ENCODE results near the gene EVC2. TPM values are rescaled to one million over a fixed set of nuclear protein-coding genes. Genes with fewer than 3 reads are reported as not detected.
"Not testable (repeated sequence)": the region's sequence is repeated elsewhere in the genome, so short reads cannot be mapped to it uniquely, and the experiment has no call there.

The EVC2 gene
- total RNA-seq, 1 experiment from 2014 or later = 4.9 TPM

DNA sequence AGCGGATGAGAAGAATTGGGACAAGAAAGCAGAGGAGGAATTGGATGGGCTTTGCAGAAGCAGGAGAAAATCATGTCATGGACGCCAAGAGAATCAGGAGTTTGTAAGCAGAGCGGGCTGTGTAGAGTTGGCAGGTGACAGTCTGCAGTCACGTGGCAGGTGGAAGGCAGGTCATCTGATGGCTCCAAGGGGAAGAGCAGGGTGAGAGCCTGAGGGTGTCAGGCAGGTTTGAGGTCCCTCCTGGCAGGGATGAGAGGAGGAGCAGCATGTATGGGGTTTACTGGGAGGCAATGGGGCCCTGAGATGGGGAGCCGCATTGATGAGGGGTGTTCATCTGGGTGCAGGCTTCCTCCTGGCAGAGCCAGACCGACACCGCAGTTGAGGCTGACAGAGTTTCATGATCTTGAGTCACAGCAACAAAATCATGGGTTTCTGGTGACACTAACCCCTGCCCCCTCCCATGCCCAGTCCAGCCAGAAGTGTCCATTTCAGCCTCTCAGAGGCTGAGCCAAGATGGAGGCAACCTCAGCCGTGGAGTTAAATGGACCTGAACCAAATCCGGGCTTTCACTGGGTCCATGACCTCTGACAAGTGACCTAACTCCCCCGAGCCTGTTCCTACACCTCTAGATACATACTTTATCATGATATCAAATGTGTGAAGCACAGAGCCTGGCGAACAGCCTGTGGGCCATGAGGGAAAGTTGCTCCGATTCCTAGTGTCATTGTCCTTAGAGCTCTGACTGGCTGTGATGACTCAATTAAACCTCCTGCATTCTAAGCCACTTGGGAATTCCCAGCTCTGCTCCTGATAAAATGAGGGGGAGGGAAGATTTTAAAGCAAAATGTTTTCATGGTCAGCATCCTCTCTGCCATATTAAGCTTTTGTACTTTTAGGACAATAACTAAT is 38.7 kb upstream of the EVC2 start:
- no peak for DNase-seq (ENCODE audit: low spot score)
- in situ Hi-C loops (cut with HindIII; ENCODE audit: low sequenced_read_pairs) = no loop called here

DNA sequence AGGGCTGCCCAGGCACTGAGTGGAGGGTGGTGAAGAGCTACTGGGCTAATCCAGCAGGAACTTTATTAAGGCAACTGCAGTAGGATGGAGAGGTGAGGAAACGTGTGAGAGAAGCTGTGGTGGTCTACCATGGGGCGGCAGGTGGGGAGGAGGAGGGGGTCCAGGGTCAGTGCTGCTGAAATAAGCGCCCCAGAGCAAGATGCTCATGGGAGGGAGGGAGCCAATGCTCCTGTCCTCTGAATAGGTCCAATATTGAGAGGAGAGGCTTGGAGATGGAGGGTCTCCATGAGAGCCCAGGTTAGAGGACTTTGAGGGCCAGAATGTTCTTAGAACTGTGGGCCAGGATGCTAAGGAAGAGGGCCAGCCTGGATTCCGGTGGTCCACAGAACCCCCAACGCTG is 37.9 kb upstream of the EVC2 start:
- no peak for DNase-seq (ENCODE audit: low spot score)
- in situ Hi-C loops (cut with HindIII; ENCODE audit: low sequenced_read_pairs) = no loop called here

DNA sequence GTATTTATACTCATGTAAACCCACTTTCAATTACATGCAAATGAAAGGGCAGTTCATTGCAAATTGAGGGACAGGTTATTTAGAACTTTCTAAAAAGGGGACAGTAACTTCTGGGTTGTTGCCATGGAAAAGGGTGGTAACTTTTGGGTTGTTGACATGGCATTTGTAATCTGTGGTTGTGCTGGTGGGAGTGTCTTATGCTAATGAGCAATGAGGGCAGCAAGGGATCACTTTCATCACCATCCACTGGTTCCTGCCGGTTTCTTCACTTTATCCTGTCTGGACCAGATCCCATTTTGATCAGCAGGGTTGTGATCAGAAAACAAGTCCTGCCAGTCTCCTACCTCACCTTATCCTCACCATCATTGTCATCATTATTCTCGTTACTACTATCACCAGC is 34.6 kb upstream of the EVC2 start:
- in situ Hi-C loops (cut with HindIII; ENCODE audit: low sequenced_read_pairs) = no loop called here
- no peak for DNase-seq (ENCODE audit: low spot score)

DNA sequence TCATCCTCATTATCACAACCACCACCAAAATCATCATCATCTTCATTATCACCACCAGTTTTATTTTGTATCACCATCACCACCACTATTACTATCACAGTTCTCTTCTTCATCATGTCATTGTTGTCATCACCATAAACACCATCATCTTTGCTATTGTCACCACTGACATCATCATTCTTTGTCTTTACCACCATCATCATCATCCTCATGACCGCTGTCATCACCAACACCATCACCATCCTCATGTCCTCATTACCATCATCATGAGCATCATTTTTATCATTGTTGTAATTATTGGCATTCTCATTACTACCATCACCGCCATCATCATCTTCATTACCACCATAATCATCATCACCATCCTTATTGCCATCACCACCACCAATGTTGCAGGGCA is 34.0 kb upstream of the EVC2 start:
- in situ Hi-C loops (cut with HindIII; ENCODE audit: low sequenced_read_pairs) = no loop called here
- no peak for DNase-seq (ENCODE audit: low spot score)

DNA sequence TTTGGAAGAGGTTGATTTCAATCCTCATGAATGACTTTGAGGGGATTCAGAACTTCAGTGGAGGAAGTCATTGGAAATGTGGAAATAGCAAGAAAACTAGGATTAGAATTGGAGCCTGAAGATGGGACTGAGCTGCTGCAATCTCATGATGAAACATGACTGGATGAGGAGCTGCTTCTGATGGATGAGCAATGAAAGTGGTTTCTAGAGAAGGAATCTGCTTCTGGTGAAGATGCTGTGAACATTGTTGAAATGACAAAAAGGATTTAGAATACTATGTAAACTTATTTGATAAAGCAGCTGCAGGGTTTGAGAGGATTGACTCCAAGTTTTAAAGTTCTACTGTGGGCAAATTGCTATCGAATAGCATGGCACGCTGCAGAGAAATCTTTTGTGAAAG is 29.7 kb upstream of the EVC2 start:
- no peak for DNase-seq (ENCODE audit: low spot score)
- in situ Hi-C loops (cut with HindIII; ENCODE audit: low sequenced_read_pairs) = no loop called here

DNA sequence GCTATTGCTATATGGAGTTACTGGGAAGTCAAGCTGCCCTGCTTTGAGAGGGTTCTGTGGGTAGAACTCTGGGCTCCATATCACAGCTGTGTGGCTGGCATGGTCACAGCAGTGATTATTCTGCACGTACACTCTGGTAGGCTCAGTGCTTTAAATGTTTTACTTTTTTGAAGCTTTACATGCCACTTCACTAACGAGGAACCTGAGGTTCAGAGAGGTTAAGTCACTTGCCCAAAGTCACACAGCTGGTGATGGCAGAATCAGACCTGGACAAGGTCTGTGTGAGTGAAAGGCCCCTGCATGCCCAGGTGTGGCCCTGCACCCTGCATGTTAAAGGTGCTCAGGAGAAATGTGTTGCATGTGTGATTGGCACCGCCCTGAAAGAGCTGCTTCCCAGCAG is 27.1 kb upstream of the EVC2 start:
- no peak for DNase-seq (ENCODE audit: low spot score)
- in situ Hi-C loops (cut with HindIII; ENCODE audit: low sequenced_read_pairs) = no loop called here

- in situ Hi-C loops (cut with HindIII; ENCODE audit: low sequenced_read_pairs) = no loop called here
- DNase-seq (ENCODE audit: low spot score) = no peak
Measured at GRCh38 chr4:5734853-5735252, 26.5 kb upstream of the EVC2 start.

- in situ Hi-C loops (cut with HindIII; ENCODE audit: low sequenced_read_pairs) = no loop called here
- no peak for DNase-seq (ENCODE audit: low spot score)
Measured at GRCh38 chr4:5732158-5732557, 23.8 kb upstream of the EVC2 start.

DNA sequence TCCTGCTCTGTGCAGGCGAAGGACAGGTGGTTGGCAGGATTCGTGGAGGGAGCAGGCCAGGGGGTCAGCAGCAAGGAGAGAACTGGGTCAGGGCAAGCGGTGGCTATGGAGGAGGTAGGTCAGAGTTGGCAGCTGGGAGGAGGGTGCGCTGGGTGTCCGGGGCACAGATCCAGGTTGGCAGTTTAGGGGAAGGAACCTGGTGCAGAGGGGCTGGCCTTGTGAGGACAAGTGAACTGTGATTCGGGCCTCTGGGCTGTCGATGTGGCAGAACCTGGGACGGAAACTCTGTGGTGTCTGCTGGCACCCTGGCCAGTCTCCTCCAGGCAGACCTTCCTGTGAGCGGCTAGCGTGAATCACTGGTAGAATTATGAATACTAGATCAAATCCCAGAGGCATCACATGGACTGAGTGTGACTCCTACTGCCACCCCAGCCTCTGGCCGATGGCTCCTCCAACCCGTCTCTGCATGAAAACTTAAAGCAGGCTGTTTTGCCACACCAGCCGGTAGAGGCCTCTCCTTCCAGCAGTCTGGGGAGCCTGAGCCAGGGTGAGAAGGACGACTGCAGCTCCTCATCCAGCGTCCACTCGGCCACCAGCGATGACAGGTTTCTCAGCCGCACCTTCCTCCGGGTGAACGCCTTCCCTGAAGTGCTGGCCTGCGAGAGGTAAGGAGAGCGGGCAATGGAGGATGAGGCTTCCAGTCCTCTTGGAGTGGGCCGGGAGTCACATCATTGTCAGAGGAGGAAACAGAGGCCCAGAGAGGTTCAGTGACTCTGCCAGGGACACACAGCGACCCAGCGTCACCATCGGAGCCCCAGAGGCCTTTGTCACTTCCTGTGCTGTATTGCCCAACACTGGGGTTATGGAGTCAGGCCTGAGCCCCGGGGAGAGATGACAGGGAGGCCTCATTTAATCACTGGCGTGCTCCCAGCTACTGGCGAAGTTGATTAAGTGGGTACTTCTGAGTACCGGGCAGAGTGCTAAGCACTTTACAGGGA is 22.9 kb upstream of the EVC2 start:
- DNase-seq (ENCODE audit: low spot score) = no peak
- in situ Hi-C loops (cut with HindIII; ENCODE audit: low sequenced_read_pairs) = no loop called here

GRCh38 chr4:5730436-5730835 is 22.1 kb upstream of the EVC2 start:
- in situ Hi-C loops (cut with HindIII; ENCODE audit: low sequenced_read_pairs) = no loop called here
- no peak for DNase-seq (ENCODE audit: low spot score)

- in situ Hi-C loops (cut with HindIII; ENCODE audit: low sequenced_read_pairs); DNase-seq (ENCODE audit: low spot score): not testable (repeated sequence)
Measured at GRCh38 chr4:5728412-5728811, 20.1 kb upstream of the EVC2 start.

DNA sequence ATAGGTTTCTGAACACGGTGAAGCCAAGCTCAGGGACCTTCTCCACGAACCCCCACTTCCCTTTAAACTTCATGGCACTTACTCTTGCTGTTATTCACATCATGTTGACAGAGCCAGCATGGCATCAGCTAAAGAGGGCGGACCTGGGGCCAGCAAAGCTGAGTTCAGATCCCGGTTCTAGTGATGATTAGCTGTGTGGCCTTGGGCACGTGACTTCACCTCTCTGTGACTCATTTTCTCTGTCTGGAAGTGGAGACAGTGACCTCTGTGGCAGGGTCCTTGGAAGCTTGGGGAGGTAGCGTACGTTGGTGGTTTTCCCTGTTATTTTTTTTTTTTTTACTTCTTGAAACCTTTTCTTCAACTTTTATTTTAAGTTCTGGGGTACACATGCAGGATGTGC is 16.0 kb upstream of the EVC2 start:
- no peak for DNase-seq (ENCODE audit: low spot score)
- in situ Hi-C loops (cut with HindIII; ENCODE audit: low sequenced_read_pairs) = no loop called here

DNA sequence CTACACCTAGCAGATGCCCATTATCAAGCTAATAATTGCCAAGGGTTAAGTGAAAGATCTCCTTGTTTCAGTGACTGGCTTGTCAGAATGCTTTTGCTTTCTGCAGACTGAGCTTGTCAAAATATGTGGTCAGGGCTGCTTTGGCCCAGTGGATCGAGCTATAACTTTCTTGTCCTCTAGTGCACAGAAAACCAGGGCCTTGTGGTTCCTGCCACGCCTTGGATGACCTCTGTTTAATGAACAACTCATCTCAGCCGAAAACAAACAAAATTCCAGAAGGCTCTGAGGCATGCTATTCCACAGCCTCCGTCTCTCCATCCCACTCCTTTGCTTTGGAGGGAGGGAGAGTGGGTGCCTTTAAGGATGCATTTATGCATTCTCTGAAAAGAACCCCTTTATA is 14.0 kb upstream of the EVC2 start:
- no peak for DNase-seq (ENCODE audit: low spot score)
- in situ Hi-C loops (cut with HindIII; ENCODE audit: low sequenced_read_pairs) = no loop called here

- DNase-seq (ENCODE audit: low spot score) = no peak
- in situ Hi-C loops (cut with HindIII; ENCODE audit: low sequenced_read_pairs) = no loop called here
Measured at GRCh38 chr4:5721923-5722322, 13.6 kb upstream of the EVC2 start.

DNA sequence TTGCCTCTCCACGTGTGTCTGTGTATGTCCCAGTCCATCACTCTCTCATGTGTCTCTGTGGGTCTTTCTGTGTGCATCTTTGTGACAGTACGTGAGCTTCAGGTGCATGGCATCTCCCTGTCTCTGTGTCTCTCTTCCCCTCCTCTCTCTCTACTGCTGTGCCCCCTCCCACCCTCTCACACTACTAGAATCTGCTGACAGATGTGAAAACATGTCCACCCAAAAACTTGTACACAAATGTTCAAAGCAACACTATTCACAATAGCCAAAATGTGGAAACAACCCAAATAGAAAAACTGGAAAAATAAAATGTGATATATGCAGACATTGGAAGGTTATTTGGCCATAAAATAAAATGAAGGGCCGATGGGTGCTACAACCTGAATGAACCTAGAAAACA is 12.6 kb upstream of the EVC2 start:
- DNase-seq (ENCODE audit: low spot score) = no peak
- in situ Hi-C loops (cut with HindIII; ENCODE audit: low sequenced_read_pairs) = no loop called here

DNA sequence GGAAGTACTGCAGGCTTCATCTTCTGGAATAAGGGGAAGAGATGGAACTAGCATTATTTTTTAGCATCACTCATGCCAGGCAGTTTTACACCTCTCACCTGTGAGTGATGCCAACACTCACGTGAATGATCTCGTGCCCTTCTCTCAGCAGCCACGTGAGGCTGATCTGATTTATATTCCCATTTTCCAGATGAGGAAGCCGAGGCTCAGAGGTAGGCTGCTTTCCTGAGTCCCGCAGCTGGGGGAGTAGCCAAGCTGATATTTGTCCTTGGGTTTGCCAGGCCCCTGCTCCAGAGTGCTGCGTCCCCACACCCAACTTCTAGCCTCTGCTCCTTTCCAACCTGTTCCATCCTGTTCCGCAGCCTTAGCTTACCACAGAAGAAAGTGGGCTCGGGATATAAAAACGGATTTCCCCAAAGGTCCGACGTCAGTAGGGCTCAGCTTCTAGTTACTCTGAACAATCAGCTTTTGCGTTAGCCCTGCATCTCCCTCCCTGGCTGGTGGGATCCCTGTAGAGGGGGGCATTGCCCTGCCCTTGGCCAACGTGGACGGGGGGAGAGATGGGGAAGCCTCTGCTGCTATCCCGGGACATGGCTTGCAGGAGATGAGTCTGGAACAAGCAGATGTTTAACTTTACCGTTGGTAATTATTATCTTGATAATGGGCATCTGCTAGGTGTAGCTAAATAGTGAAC is 11.9 kb upstream of the EVC2 start:
- in situ Hi-C loops (cut with HindIII; ENCODE audit: low sequenced_read_pairs) = no loop called here
- DNase-seq (ENCODE audit: low spot score) = no peak

DNA sequence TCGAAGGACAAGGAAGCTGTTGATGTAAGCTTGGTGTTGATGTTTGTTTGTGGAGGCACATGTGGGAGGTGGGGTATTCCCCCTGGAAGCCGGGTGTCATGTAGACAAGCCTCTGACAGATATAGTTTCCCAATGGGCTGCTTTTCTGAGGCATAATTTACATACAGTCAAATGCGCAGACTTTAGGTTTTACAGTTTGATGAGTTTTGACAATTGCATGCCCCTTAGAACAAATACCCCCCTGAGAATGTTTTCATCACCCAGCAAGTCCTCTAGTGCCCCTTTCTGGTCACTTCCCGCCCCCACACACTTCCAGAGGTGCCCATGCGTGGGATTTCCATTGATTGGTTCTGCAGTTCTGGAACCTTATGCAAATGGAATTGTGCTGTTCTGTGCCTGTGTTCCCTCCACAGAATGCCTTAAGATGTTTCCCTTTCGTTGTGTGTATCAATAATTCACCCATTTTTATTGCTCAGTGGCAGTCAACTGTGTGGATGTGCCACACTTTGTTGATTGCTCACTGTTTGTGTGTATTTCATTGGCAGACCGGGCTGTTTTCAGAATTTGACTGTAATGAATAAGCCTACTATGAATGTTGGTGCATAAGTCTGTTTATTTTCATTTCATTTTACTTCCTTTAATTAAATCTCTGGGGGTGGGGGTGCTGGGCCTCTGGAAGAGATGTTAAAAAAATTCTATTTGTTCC is 11.1 kb upstream of the EVC2 start:
- DNase-seq (ENCODE audit: low spot score) = no peak
- in situ Hi-C loops (cut with HindIII; ENCODE audit: low sequenced_read_pairs) = no loop called here

DNA sequence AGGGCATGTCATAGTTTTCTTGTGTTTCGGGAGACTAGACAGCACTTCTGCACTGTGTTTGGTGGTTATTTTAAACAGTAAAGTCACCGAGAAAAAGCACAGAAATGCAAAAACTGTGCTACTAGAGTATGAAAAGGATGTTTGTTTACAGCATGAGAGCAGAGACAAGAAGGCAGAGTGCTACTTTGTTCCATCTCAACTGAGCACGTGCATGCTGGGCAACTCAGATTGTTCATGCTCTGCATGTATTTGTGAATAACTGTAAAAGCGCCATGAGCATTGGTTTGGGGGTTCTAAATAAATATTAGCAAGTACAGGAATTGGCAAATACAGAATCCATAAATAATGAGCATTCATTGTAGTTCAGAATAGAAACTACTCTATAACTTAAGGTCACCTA is 10.1 kb upstream of the EVC2 start:
- in situ Hi-C loops (cut with HindIII; ENCODE audit: low sequenced_read_pairs) = no loop called here

More for the DNA sequence above, 10.1 kb upstream of the EVC2 start:
- no peak for DNase-seq (ENCODE audit: low spot score)

Measured in G401 (cell line).